ENCODE results near the gene NDUFS6. TPM values are rescaled to one million over a fixed set of nuclear protein-coding genes. Genes with fewer than 3 reads are reported as not detected.

NDUFS6 gene
- polyA plus RNA-seq, 1 donor = 52.8 TPM

DNA sequence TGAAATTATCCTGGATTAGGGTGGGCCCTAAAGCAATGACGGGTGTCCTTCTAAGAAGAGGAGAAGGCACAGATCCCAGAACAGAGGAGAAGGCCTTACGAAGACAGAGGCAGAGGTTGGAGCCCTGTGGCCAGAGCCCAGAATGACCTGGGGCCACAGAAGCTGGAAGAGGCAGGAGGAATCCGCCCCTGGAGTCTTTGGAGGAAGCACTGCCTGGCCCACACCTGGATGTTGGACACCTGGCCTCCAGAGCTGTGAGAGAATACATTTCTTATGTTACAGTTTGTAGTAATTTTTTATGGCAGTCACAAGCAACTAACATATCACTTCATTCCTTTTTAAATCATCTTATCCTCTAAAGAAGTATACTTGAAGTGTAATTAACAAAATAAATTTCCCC, 10.0 kb upstream of the NDUFS6 start:
- H3K27me3 ChIP-seq (ENCODE audit: control insufficient read depth, insufficient read depth, low read length) = peaks cover 10% of the 10 kb centered on the region
- H3K4me1 ChIP-seq (ENCODE audit: control insufficient read depth, insufficient read depth, low read length) = no peaks in the 10 kb centered on the region
- WGBS (ENCODE audit: insufficient coverage, low lambda C conversion rate) = no CpG with 5 or more reads among the region's 3 CpGs
- H3K36me3 ChIP-seq (ENCODE audit: control insufficient read depth, insufficient read depth, low read length) = no peaks in the 10 kb centered on the region
- no peak for DNase-seq
- no peak overlapping the region for H3K4me3 ChIP-seq (ENCODE audit: low read length)
- H3K27ac ChIP-seq (ENCODE audit: low read length) = no peak overlapping the region
- no peaks in the 10 kb centered on the region for H3K9me3 ChIP-seq (ENCODE audit: control insufficient read depth, low read depth, low read length)

- Histone ChIP-seq H3K4me1 (ENCODE audit: control insufficient read depth, insufficient read depth, low read length) (no peaks in the 10 kb centered on the region), H3K27ac (ENCODE audit: low read length) (no peak overlapping the region), H3K9me3 (ENCODE audit: control insufficient read depth, low read depth, low read length) (no peaks in the 10 kb centered on the region), H3K4me3 (ENCODE audit: low read length) (no peak overlapping the region), H3K36me3 (ENCODE audit: control insufficient read depth, insufficient read depth, low read length) (peaks cover 11% of the 10 kb centered on the region), H3K27me3 (ENCODE audit: control insufficient read depth, insufficient read depth, low read length) (peaks cover 7% of the 10 kb centered on the region)
- DNase-seq = peak in 1 of 2 donors; percentile 7
- 87% methylated on average over 3 of the region's 8 CpGs for WGBS (ENCODE audit: insufficient coverage, low lambda C conversion rate)
Measured at GRCh38 chr5:1792842-1793266, 8.4 kb upstream of the NDUFS6 start.

- Histone ChIP-seq H3K27ac (ENCODE audit: low read length) (no peak overlapping the region), H3K9me3 (ENCODE audit: control insufficient read depth, low read depth, low read length) (no peaks in the 10 kb centered on the region), H3K27me3 (ENCODE audit: control insufficient read depth, insufficient read depth, low read length) (peaks cover 7% of the 10 kb centered on the region), H3K36me3 (ENCODE audit: control insufficient read depth, insufficient read depth, low read length) (peaks cover 14% of the 10 kb centered on the region), H3K4me1 (ENCODE audit: control insufficient read depth, insufficient read depth, low read length) (no peaks in the 10 kb centered on the region), H3K4me3 (ENCODE audit: low read length) (no peak overlapping the region)
- DNase-seq = no peak
- WGBS (ENCODE audit: insufficient coverage, low lambda C conversion rate) = no CpG with 5 or more reads among the region's 10 CpGs
Measured at GRCh38 chr5:1793301-1793740, 7.9 kb upstream of the NDUFS6 start.

DNA sequence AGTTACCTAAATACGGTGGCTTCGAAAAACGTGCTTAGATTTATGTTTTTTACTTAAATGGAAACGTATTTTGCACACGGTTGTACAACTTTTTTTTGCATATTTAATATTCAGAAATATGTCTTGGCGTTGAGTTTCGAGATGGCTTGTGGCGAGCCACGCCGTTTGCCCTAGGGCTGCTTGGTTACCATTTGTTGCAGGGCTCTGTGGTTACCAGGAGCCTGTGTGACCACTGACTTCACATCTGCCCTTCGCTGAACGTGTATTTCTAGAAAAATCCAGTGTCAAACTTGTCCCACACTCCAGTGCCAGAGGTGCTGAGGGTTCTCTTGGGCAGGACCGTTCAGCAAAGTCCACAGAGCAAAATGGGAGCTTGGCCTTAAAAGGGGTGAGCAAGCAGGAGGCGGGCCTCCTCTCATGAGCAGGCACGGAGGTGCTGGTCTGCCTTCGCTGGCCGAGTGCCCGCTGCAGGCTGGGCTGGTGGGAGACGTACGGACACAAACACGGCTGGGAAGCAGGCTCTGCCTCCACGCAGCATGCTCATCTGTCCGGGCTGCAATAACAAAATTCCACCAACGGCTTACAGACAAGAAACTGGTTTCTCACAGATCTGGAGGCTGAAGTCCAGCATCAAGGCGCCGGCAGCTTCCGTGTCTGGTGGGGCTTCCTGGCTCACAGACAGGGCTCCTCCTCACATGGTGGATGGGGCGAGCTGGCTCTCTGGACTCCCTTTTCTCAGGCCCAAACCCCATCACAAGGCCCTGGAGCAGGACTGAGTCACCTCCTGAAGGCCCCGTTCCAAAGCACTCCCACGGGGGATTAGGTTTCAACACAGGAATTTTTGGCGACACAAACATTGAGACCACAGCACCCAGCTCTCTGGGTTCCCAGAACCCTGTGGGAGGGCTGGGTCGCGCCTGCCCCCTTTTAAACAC, 7.0 kb upstream of the NDUFS6 start:
- Histone ChIP-seq H3K36me3 (ENCODE audit: control insufficient read depth, insufficient read depth, low read length) (peaks cover 14% of the 10 kb centered on the region), H3K4me3 (ENCODE audit: low read length) (no peak overlapping the region), H3K27ac (ENCODE audit: low read length) (no peak overlapping the region), H3K27me3 (ENCODE audit: control insufficient read depth, insufficient read depth, low read length) (peaks cover 2% of the 10 kb centered on the region), H3K9me3 (ENCODE audit: control insufficient read depth, low read depth, low read length) (no peaks in the 10 kb centered on the region), H3K4me1 (ENCODE audit: control insufficient read depth, insufficient read depth, low read length) (peaks cover 2% of the 10 kb centered on the region)
- DNase-seq = no peak
- 93% methylated on average over 7 of the region's 33 CpGs for WGBS (ENCODE audit: insufficient coverage, low lambda C conversion rate)

GRCh38 chr5:1794901-1795290, 6.3 kb upstream of the NDUFS6 start:
- no peak for DNase-seq
- WGBS (ENCODE audit: insufficient coverage, low lambda C conversion rate) = 60% methylated on average over 1 of the region's 17 CpGs
- H3K4me1 ChIP-seq (ENCODE audit: control insufficient read depth, insufficient read depth, low read length) = peaks cover 2% of the 10 kb centered on the region

GRCh38 chr5:1795506-1795905, 5.7 kb upstream of the NDUFS6 start:
- DNase-seq = no peak

More at GRCh38 chr5:1794901-1795290, 6.3 kb upstream of the NDUFS6 start:
- peaks cover 14% of the 10 kb centered on the region for H3K36me3 ChIP-seq (ENCODE audit: control insufficient read depth, insufficient read depth, low read length)
- no peak overlapping the region for H3K27ac ChIP-seq (ENCODE audit: low read length)
- H3K9me3 ChIP-seq (ENCODE audit: control insufficient read depth, low read depth, low read length) = no peaks in the 10 kb centered on the region
- H3K4me3 ChIP-seq (ENCODE audit: low read length) = no peak overlapping the region
- H3K27me3 ChIP-seq (ENCODE audit: control insufficient read depth, insufficient read depth, low read length) = no peaks in the 10 kb centered on the region

DNA sequence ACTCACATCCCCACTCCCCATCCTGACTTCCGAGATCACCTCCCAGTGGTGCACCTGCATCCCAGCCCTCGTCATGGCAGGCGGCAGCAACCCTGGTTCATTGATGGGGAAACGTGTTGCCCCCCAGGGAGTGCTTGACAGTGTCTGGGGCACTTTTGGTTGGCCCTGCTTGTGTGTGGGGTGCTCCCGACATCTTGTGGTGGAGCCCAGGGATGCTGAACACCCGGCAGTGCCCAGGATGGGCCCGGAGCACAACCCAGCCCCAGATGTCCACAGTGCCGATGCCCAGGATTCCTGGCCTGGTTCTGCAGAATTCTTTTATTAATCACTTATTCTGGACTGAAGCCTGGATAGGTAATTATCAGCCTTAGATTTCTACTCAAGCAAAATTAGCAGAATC, 5.3 kb upstream of the NDUFS6 start:
- DNase-seq = no peak

More at GRCh38 chr5:1795506-1795905, 5.7 kb upstream of the NDUFS6 start:
- H3K27me3 ChIP-seq (ENCODE audit: control insufficient read depth, insufficient read depth, low read length) = no peaks in the 10 kb centered on the region
- H3K4me3 ChIP-seq (ENCODE audit: low read length) = no peak overlapping the region
- H3K27ac ChIP-seq (ENCODE audit: low read length) = no peak overlapping the region
- no peaks in the 10 kb centered on the region for H3K9me3 ChIP-seq (ENCODE audit: control insufficient read depth, low read depth, low read length)
- H3K36me3 ChIP-seq (ENCODE audit: control insufficient read depth, insufficient read depth, low read length) = peaks cover 14% of the 10 kb centered on the region
- H3K4me1 ChIP-seq (ENCODE audit: control insufficient read depth, insufficient read depth, low read length) = peaks cover 2% of the 10 kb centered on the region
- WGBS (ENCODE audit: insufficient coverage, low lambda C conversion rate) = no CpG with 5 or more reads among the region's 13 CpGs

DNA sequence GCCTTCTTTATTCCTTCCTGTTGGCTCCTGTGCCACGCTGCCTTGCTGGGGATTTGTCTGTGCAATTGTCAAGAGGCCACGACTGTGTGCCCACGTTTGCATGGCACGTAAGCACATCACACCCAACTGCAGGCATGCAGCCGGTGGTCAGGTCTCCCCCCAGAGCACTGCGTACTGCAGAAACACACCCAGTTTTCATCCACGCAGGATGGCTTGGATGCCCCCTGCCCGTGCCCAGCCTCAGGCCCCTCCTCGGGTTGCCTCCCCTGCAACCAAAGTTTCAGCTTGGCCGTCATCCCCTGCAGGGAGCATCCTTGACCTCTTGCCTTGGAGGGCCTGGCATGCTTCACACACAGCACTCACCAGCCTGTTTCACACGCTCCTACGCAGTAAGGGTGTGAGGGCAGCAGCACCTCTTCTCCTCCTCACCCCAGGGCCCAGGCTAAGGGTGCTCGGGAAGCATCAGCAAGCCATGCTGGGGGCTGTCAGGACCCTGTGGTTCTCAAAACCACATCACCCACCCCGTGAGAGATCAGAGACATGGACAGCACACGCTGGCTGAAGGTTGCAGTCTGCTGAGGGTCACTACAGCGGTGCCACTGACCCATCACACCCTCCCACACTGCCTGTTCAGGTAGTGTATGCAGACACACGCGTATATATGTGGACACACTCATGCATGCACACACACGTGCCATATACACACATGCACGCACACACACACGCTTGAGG, 4.7 kb upstream of the NDUFS6 start:
- H3K4me3 ChIP-seq (ENCODE audit: low read length) = no peak overlapping the region

More for the DNA sequence above, 5.3 kb upstream of the NDUFS6 start:
- Histone ChIP-seq H3K9me3 (ENCODE audit: control insufficient read depth, low read depth, low read length) (no peaks in the 10 kb centered on the region), H3K36me3 (ENCODE audit: control insufficient read depth, insufficient read depth, low read length) (peaks cover 14% of the 10 kb centered on the region), H3K4me1 (ENCODE audit: control insufficient read depth, insufficient read depth, low read length) (peaks cover 2% of the 10 kb centered on the region), H3K4me3 (ENCODE audit: low read length) (no peak overlapping the region), H3K27me3 (ENCODE audit: control insufficient read depth, insufficient read depth, low read length) (no peaks in the 10 kb centered on the region), H3K27ac (ENCODE audit: low read length) (no peak overlapping the region)
- no CpG with 5 or more reads among the region's 8 CpGs for WGBS (ENCODE audit: insufficient coverage, low lambda C conversion rate)

GRCh38 chr5:1797103-1797800, 4.0 kb upstream of the NDUFS6 start:
- DNase-seq = no peak
- Histone ChIP-seq H3K4me1 (ENCODE audit: control insufficient read depth, insufficient read depth, low read length) (peaks cover 2% of the 10 kb centered on the region), H3K27ac (ENCODE audit: low read length) (no peak overlapping the region), H3K4me3 (ENCODE audit: low read length) (no peak overlapping the region), H3K27me3 (ENCODE audit: control insufficient read depth, insufficient read depth, low read length) (no peaks in the 10 kb centered on the region), H3K36me3 (ENCODE audit: control insufficient read depth, insufficient read depth, low read length) (peaks cover 14% of the 10 kb centered on the region), H3K9me3 (ENCODE audit: control insufficient read depth, low read depth, low read length) (no peaks in the 10 kb centered on the region)
- WGBS (ENCODE audit: insufficient coverage, low lambda C conversion rate) = no CpG with 5 or more reads among the region's 18 CpGs

More for the DNA sequence above, 4.7 kb upstream of the NDUFS6 start:
- DNase-seq = no peak
- H3K36me3 ChIP-seq (ENCODE audit: control insufficient read depth, insufficient read depth, low read length) = peaks cover 14% of the 10 kb centered on the region
- peaks cover 2% of the 10 kb centered on the region for H3K4me1 ChIP-seq (ENCODE audit: control insufficient read depth, insufficient read depth, low read length)
- WGBS (ENCODE audit: insufficient coverage, low lambda C conversion rate) = no CpG with 5 or more reads among the region's 21 CpGs
- H3K27me3 ChIP-seq (ENCODE audit: control insufficient read depth, insufficient read depth, low read length) = no peaks in the 10 kb centered on the region
- H3K9me3 ChIP-seq (ENCODE audit: control insufficient read depth, low read depth, low read length) = no peaks in the 10 kb centered on the region
- no peak overlapping the region for H3K27ac ChIP-seq (ENCODE audit: low read length)

GRCh38 chr5:1797855-1798254, 3.4 kb upstream of the NDUFS6 start:
- Histone ChIP-seq H3K27ac (ENCODE audit: low read length) (no peak overlapping the region), H3K9me3 (ENCODE audit: control insufficient read depth, low read depth, low read length) (no peaks in the 10 kb centered on the region), H3K4me1 (ENCODE audit: control insufficient read depth, insufficient read depth, low read length) (peaks cover 2% of the 10 kb centered on the region), H3K27me3 (ENCODE audit: control insufficient read depth, insufficient read depth, low read length) (no peaks in the 10 kb centered on the region), H3K4me3 (ENCODE audit: low read length) (no peak overlapping the region), H3K36me3 (ENCODE audit: control insufficient read depth, insufficient read depth, low read length) (peaks cover 17% of the 10 kb centered on the region)
- no peak for DNase-seq
- no CpG with 5 or more reads among the region's 11 CpGs for WGBS (ENCODE audit: insufficient coverage, low lambda C conversion rate)

Measured in large intestine (tissue), 3 donors.